Parathyroid adenoma (tissue), 2 donors: ENCODE measurements around the gene SLC24A2.

ENCODE experiments used
- H2AFZ ChIP-seq: fragments of 300-600 bp; sonication (generic); one replicate; pipeline ENCODE4 v1.7.0; 2017; ENCODE audit warnings: antibody characterized with exemption, mild to moderate bottlenecking
- H3K27ac ChIP-seq: fragments of 300-600 bp; sonication (generic); one replicate; pipeline ENCODE4 v1.7.0; 2017
- H3K27me3 ChIP-seq: fragments of 300-600 bp; sonication (generic); one replicate; pipeline ENCODE4 v1.7.0; 2017; ENCODE audit warnings: low read length; ENCODE audit not compliant: control insufficient read depth, insufficient read depth
- H3K36me3 ChIP-seq: fragments of 300-600 bp; sonication (generic); one replicate; pipeline ENCODE4 v1.7.0; 2017; ENCODE audit warnings: low read length; ENCODE audit not compliant: control insufficient read depth, insufficient read depth
- H3K4me1 ChIP-seq: fragments of 300-600 bp; sonication (generic); one replicate; pipeline ENCODE4 v1.7.0; 2017; ENCODE audit warnings: control low read depth
- H3K4me2 ChIP-seq: fragments of 300-600 bp; sonication (generic); one replicate; pipeline ENCODE4 v1.7.0; 2017; ENCODE audit warnings: low read length
- H3K4me3 ChIP-seq: fragments of 300-600 bp; sonication (generic); one replicate; pipeline ENCODE4 v1.7.0; 2017; ENCODE audit warnings: low read depth, low read length
- H3K79me2 ChIP-seq: fragments of 300-600 bp; sonication (generic); one replicate; pipeline ENCODE4 v1.7.0; 2017; ENCODE audit warnings: control low read depth
- H3K9ac ChIP-seq: fragments of 300-600 bp; sonication (generic); one replicate; pipeline ENCODE4 v1.7.0; 2017; ENCODE audit warnings: mild to moderate bottlenecking
- H3K9me3 ChIP-seq: fragments of 300-600 bp; sonication (generic); one replicate; pipeline ENCODE4 v1.7.0; 2017; ENCODE audit warnings: low read length; ENCODE audit not compliant: control insufficient read depth
- TF ChIP-seq, protein P1 (sequence below): fragments of 300-600 bp; sonication (generic); IDR thresholded peaks from one replicate; pipeline ENCODE4 v1.7.0; 2017; ENCODE audit warnings: antibody characterized with exemption, mild to moderate bottlenecking
- donor health status: primary hyperparathyroidism.

Gene SLC24A2

DNA sequence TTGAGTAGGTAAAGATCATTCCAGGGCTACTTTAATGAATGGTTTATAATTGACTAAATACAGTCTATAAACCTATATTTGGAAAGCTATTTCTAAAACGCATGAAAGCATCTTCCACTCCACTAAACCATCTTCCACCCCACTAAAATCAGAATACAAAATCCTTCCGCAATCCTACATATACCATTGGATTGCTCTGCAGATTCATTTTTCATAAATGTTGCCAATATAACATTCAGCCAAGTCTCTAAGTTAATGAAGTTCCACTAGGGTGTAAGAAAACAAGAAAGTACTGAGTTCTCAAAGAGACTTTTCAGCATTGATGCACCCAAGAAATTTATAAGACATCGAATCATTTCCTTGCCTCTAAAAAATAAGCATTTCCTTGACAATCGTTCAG, 4.7 kb downstream of the SLC24A2 start:
- Histone ChIP-seq H3K27ac (no peak overlapping the region), H2AFZ (no peak overlapping the region), H3K27me3 (no peaks in the 10 kb centered on the region), H3K4me1 (no peaks in the 10 kb centered on the region), H3K36me3 (no peaks in the 10 kb centered on the region), H3K9ac (no peak overlapping the region), H3K4me2 (no peak overlapping the region), H3K9me3 (no peaks in the 10 kb centered on the region), H3K79me2 (no peaks in the 10 kb centered on the region), H3K4me3 (no peak overlapping the region)
- TF ChIP-seq, protein P1, sequence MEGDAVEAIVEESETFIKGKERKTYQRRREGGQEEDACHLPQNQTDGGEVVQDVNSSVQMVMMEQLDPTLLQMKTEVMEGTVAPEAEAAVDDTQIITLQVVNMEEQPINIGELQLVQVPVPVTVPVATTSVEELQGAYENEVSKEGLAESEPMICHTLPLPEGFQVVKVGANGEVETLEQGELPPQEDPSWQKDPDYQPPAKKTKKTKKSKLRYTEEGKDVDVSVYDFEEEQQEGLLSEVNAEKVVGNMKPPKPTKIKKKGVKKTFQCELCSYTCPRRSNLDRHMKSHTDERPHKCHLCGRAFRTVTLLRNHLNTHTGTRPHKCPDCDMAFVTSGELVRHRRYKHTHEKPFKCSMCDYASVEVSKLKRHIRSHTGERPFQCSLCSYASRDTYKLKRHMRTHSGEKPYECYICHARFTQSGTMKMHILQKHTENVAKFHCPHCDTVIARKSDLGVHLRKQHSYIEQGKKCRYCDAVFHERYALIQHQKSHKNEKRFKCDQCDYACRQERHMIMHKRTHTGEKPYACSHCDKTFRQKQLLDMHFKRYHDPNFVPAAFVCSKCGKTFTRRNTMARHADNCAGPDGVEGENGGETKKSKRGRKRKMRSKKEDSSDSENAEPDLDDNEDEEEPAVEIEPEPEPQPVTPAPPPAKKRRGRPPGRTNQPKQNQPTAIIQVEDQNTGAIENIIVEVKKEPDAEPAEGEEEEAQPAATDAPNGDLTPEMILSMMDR = no peak

DNA sequence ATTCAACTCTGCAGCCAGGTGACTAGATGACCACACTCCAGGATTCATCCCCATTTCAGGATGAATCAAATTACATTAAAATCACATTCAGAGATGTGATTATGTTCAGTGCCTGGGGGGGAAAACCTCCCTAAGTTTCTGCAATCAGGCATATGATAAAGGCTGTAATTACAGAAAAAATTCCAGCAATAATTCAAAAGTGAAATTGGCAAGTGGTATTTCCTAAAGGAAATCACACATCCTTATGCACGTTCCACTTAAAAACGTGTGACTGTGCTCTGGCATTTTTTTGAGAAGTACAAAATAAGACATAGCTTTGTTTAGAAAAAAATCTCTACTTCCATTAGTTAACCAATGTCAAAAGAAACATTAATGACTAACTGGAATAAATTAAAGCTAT, 5.3 kb downstream of the SLC24A2 start:
- Histone ChIP-seq H3K79me2 (no peaks in the 10 kb centered on the region), H2AFZ (no peak overlapping the region), H3K4me2 (no peak overlapping the region), H3K4me1 (no peaks in the 10 kb centered on the region), H3K27ac (no peak overlapping the region), H3K9ac (no peak overlapping the region), H3K27me3 (no peaks in the 10 kb centered on the region), H3K36me3 (no peaks in the 10 kb centered on the region), H3K9me3 (no peaks in the 10 kb centered on the region), H3K4me3 (no peak overlapping the region)
- TF ChIP-seq, protein P1 = no peak

DNA sequence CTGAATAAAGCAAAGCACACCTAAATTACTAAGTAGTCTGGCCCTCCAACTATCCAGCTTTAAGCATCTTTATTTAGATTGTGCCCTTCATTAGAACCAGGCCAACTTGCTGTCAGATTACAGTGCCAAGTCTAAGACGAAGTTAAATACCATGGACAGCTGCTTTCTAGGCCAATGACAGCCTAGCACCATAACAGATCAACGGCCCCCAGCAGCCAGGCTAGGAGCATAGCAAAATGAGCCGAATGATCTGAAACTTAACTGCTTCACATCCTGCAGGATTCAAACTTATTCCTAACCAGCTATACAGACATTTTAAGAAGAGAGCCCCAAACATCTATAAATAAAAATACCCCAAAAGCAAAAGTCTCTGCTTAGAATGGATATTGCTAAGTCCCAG, 6.8 kb downstream of the SLC24A2 start:
- TF ChIP-seq, protein P1 = no peak
- no peaks in the 10 kb centered on the region for H3K79me2 ChIP-seq
- H3K36me3 ChIP-seq = no peaks in the 10 kb centered on the region
- no peak overlapping the region for H3K27ac ChIP-seq
- H3K4me2 ChIP-seq = no peak overlapping the region
- no peaks in the 10 kb centered on the region for H3K9me3 ChIP-seq
- H3K9ac ChIP-seq = no peak overlapping the region
- no peak overlapping the region for H2AFZ ChIP-seq
- H3K4me1 ChIP-seq = no peaks in the 10 kb centered on the region
- no peaks in the 10 kb centered on the region for H3K27me3 ChIP-seq
- no peak overlapping the region for H3K4me3 ChIP-seq

DNA sequence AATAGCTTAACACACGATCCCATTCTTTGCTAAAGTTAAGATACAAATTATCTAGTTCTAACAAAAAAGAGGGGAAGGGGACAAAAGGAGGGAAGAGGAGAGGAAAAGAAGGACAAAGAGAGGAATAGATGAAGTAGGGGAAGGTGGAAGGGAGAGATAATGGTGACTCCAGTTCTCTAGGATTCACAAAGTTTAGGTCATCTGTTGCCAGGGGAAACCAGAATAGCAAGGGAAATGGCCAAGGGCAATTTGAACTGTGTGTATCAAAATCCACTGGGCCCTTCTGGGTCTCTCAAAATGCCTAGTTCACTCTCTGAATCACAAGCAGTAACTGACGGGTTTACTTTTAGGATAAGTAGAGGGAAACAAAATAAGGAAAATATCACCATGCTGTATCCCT, 7.6 kb downstream of the SLC24A2 start:
- TF ChIP-seq, protein P1 = no peak
- H3K4me1 ChIP-seq = no peaks in the 10 kb centered on the region
- H3K4me3 ChIP-seq = no peak overlapping the region
- no peaks in the 10 kb centered on the region for H3K9me3 ChIP-seq
- no peaks in the 10 kb centered on the region for H3K27me3 ChIP-seq
- H3K36me3 ChIP-seq = no peaks in the 10 kb centered on the region
- H2AFZ ChIP-seq = no peak overlapping the region
- no peak overlapping the region for H3K9ac ChIP-seq
- no peak overlapping the region for H3K27ac ChIP-seq
- H3K79me2 ChIP-seq = no peaks in the 10 kb centered on the region
- no peak overlapping the region for H3K4me2 ChIP-seq

DNA sequence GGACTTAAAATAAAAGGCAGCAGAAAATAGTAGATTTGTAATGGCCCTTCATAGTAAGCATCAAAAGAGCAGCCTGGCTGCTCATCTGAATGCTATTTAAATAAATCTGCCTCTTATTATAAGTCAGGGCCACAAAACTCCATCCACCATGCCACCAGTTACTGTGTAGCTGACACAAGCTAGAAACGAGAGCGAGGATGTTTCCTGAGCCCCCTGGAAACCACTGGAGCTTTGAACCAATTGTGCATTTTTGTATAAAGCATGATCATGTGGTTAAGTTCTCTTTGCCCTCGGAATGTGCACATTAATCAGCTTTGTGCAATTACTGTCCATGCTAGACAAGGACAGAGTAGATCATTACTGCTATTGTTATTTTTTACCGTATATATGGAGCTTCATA, 17.4 kb downstream of the SLC24A2 start:
- Histone ChIP-seq H3K9me3 (no peaks in the 10 kb centered on the region), H3K4me1 (no peaks in the 10 kb centered on the region), H3K9ac (no peak overlapping the region), H3K4me2 (no peak overlapping the region), H3K27me3 (no peaks in the 10 kb centered on the region), H3K79me2 (no peaks in the 10 kb centered on the region), H2AFZ (no peak overlapping the region), H3K36me3 (no peaks in the 10 kb centered on the region), H3K4me3 (no peak overlapping the region), H3K27ac (no peak overlapping the region)
- TF ChIP-seq, protein P1 = no peak
